ENCODE results near the gene RGSL1.

The RGSL1 gene

GRCh38 chr1:182584746-182585145 lies 134.8 kb downstream of the RGSL1 start:
- TF ChIP-seq CTCF (IDR thresholded peaks at IDR 0.05; ENCODE audit: insufficient read depth, low read depth, low read length, missing control alignments), result no peak
- DNase-seq (ENCODE audit: low read depth), result no peak
- H3K4me3 ChIP-seq (ENCODE audit: low read length), result no peak overlapping the region

GRCh38 chr1:182586380-182586779 lies 136.4 kb downstream of the RGSL1 start:
- no peak for TF ChIP-seq CTCF (IDR thresholded peaks at IDR 0.05; ENCODE audit: insufficient read depth, low read depth, low read length, missing control alignments)
- no peak for DNase-seq (ENCODE audit: low read depth)
- H3K4me3 ChIP-seq (ENCODE audit: low read length), result no peak overlapping the region

- DNase-seq (ENCODE audit: low read depth), result no peak
These were observed 137.1 kb downstream of the RGSL1 start for GRCh38 chr1:182587093-182587492.

GRCh38 chr1:182587666-182588499 lies 137.9 kb downstream of the RGSL1 start:
- no peak for TF ChIP-seq CTCF (IDR thresholded peaks at IDR 0.05; ENCODE audit: insufficient read depth, low read depth, low read length, missing control alignments)
- H3K4me3 ChIP-seq (ENCODE audit: low read length), result peak overlapping the region; percentile 79
- no peak for DNase-seq (ENCODE audit: low read depth)

More at GRCh38 chr1:182587093-182587492, 137.1 kb downstream of the RGSL1 start:
- no peak for TF ChIP-seq CTCF (IDR thresholded peaks at IDR 0.05; ENCODE audit: insufficient read depth, low read depth, low read length, missing control alignments)
- H3K4me3 ChIP-seq (ENCODE audit: low read length), result no peak overlapping the region

- peak; percentile 79 for DNase-seq (ENCODE audit: low read depth)
- TF ChIP-seq CTCF (IDR thresholded peaks at IDR 0.05; ENCODE audit: insufficient read depth, low read depth, low read length, missing control alignments), result no peak
- H3K4me3 ChIP-seq (ENCODE audit: low read length), result peak within 1 kb of the TSS; percentile 79
These were observed 138.8 kb downstream of the RGSL1 start, which contains the start of gene RNASEL for GRCh38 chr1:182588500-182589396. Gene RNASEL, minus strand, starts transcription at chr1:182589256. Its CDS starts 2,450 bp downstream, at chr1:182586806.

- no peak for DNase-seq (ENCODE audit: low read depth)
- no peak for TF ChIP-seq CTCF (IDR thresholded peaks at IDR 0.05; ENCODE audit: insufficient read depth, low read depth, low read length, missing control alignments)
- H3K4me3 ChIP-seq (ENCODE audit: low read length), result no peak overlapping the region
These were observed 139.6 kb downstream of the RGSL1 start for GRCh38 chr1:182589520-182589919.

All from epithelial cell of esophagus (primary cell).